Measurements from ENCODE around the gene EPHA10.

- TF ChIP-seq, protein P1, sequence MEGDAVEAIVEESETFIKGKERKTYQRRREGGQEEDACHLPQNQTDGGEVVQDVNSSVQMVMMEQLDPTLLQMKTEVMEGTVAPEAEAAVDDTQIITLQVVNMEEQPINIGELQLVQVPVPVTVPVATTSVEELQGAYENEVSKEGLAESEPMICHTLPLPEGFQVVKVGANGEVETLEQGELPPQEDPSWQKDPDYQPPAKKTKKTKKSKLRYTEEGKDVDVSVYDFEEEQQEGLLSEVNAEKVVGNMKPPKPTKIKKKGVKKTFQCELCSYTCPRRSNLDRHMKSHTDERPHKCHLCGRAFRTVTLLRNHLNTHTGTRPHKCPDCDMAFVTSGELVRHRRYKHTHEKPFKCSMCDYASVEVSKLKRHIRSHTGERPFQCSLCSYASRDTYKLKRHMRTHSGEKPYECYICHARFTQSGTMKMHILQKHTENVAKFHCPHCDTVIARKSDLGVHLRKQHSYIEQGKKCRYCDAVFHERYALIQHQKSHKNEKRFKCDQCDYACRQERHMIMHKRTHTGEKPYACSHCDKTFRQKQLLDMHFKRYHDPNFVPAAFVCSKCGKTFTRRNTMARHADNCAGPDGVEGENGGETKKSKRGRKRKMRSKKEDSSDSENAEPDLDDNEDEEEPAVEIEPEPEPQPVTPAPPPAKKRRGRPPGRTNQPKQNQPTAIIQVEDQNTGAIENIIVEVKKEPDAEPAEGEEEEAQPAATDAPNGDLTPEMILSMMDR (IDR thresholded peaks at IDR 0.05; ENCODE audit: poor library complexity, severe bottlenecking): no peak
- TF ChIP-seq, protein P2, sequence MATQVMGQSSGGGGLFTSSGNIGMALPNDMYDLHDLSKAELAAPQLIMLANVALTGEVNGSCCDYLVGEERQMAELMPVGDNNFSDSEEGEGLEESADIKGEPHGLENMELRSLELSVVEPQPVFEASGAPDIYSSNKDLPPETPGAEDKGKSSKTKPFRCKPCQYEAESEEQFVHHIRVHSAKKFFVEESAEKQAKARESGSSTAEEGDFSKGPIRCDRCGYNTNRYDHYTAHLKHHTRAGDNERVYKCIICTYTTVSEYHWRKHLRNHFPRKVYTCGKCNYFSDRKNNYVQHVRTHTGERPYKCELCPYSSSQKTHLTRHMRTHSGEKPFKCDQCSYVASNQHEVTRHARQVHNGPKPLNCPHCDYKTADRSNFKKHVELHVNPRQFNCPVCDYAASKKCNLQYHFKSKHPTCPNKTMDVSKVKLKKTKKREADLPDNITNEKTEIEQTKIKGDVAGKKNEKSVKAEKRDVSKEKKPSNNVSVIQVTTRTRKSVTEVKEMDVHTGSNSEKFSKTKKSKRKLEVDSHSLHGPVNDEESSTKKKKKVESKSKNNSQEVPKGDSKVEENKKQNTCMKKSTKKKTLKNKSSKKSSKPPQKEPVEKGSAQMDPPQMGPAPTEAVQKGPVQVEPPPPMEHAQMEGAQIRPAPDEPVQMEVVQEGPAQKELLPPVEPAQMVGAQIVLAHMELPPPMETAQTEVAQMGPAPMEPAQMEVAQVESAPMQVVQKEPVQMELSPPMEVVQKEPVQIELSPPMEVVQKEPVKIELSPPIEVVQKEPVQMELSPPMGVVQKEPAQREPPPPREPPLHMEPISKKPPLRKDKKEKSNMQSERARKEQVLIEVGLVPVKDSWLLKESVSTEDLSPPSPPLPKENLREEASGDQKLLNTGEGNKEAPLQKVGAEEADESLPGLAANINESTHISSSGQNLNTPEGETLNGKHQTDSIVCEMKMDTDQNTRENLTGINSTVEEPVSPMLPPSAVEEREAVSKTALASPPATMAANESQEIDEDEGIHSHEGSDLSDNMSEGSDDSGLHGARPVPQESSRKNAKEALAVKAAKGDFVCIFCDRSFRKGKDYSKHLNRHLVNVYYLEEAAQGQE (IDR thresholded peaks at IDR 0.05; ENCODE audit: borderline replicate concordance): no peak
- TF ChIP-seq EP300 (conservative IDR thresholded peaks at IDR 0.05; ENCODE audit: poor library complexity, severe bottlenecking) (no peak), RAD21 (conservative IDR thresholded peaks at IDR 0.05) (no peak), POLR2AphosphoS5 (IDR thresholded peaks at IDR 0.05) (no peak)
These were observed 61.9 kb downstream of the EPHA10 start for GRCh38 chr1:37703061-37703460.
